Spinal cord (tissue), 10 donors: ENCODE results near the gene TYRO3. TPM values are rescaled to one million over a fixed set of nuclear protein-coding genes. Genes with fewer than 3 reads are reported as not detected.

ENCODE experiments used
- DNase-seq, 6 donors: peaks; one replicate each; pipeline versions ENCODE4 v3.0.0 to v3.0.0-alpha.2; 2013 to 2015; ENCODE audit warnings: low spot score in 6 of 6, low read depth in 4 of 6
- H3K27ac ChIP-seq: one replicate; pipeline ENCODE4 v1.5.1; 2013; ENCODE audit warnings: low read depth, low read length, control low read depth
- H3K27me3 ChIP-seq: one replicate; pipeline ENCODE4 v1.6.1; 2013; ENCODE audit warnings: low read length; ENCODE audit not compliant: control insufficient read depth, insufficient read depth
- H3K36me3 ChIP-seq: one replicate; pipeline ENCODE4 v1.6.1; 2013; ENCODE audit warnings: low read length; ENCODE audit not compliant: control insufficient read depth, insufficient read depth
- H3K4me1 ChIP-seq: one replicate; pipeline ENCODE4 v1.6.1; 2013; ENCODE audit warnings: low read length; ENCODE audit not compliant: control insufficient read depth, insufficient read depth
- H3K4me3 ChIP-seq: one replicate; pipeline ENCODE4 v1.5.1; 2013; ENCODE audit warnings: low read depth, low read length, control low read depth
- H3K9me3 ChIP-seq: one replicate; pipeline ENCODE4 v1.6.1; 2013; ENCODE audit warnings: low read length; ENCODE audit not compliant: control insufficient read depth, insufficient read depth
- WGBS: methylation state at CpG from one replicate; pipeline ENCODE4 v1.1.5; 2013; ENCODE audit warnings: missing lambda C conversion rate; ENCODE audit not compliant: insufficient coverage; 5-methylcytosine and 5-hydroxymethylcytosine counted together
- polyA plus RNA-seq, 2 donors: library from polyadenylated mRNA; unstranded; fragments of 120-200 nt; gene quantifications; one replicate each; pipeline ENCODE4 v1.2.1, GENCODE V29; 2013; ENCODE audit not compliant: insufficient read length in 2 of 2
- total RNA-seq, 2 donors: library from RNA; depleted of rRNA in 1 of 2; stranded (reverse); fragments of 120-200 nt in 1 of 2; fragments of >200 nt in 1 of 2; gene quantifications; one replicate each; pipeline versions ENCODE4 v1.2.3 to v1.2.4, GENCODE V29; 2013 to 2014
- donor health status: healthy.

Gene TYRO3
- total and polyA plus RNA-seq, 4 donors = 28.7 to 79.6 (median 52.6) TPM

GRCh38 chr15:41550066-41550775 is 8.8 kb upstream of the TYRO3 start:
- Histone ChIP-seq H3K27me3 (no peaks in the 10 kb centered on the region), H3K27ac (no peak overlapping the region), H3K36me3 (no peaks in the 10 kb centered on the region), H3K4me1 (no peaks in the 10 kb centered on the region), H3K4me3 (no peak overlapping the region), H3K9me3 (no peaks in the 10 kb centered on the region)
- no peak for DNase-seq
- 100% methylated on average over 3 of the region's 9 CpGs for WGBS

GRCh38 chr15:41553731-41554130 is 5.3 kb upstream of the TYRO3 start:
- Histone ChIP-seq H3K27ac (no peak overlapping the region), H3K36me3 (no peaks in the 10 kb centered on the region), H3K4me3 (no peak overlapping the region), H3K9me3 (no peaks in the 10 kb centered on the region), H3K27me3 (no peaks in the 10 kb centered on the region), H3K4me1 (peaks cover 12% of the 10 kb centered on the region)
- DNase-seq = no peak
- no CpG with 5 or more reads among the region's 1 CpG for WGBS

GRCh38 chr15:41554343-41554742 is 4.7 kb upstream of the TYRO3 start:
- H3K27ac ChIP-seq = no peak overlapping the region
- H3K36me3 ChIP-seq = no peaks in the 10 kb centered on the region
- WGBS = 95% methylated on average over 4 of the region's 5 CpGs
- H3K4me1 ChIP-seq = peaks cover 12% of the 10 kb centered on the region
- H3K4me3 ChIP-seq = no peak overlapping the region
- H3K27me3 ChIP-seq = no peaks in the 10 kb centered on the region
- no peak for DNase-seq
- no peaks in the 10 kb centered on the region for H3K9me3 ChIP-seq

- no peaks in the 10 kb centered on the region for H3K36me3 ChIP-seq
- H3K27ac ChIP-seq = no peak overlapping the region
- peaks cover 18% of the 10 kb centered on the region for H3K4me1 ChIP-seq
- no peaks in the 10 kb centered on the region for H3K9me3 ChIP-seq
- H3K4me3 ChIP-seq = no peak overlapping the region
- WGBS = 76% methylated on average over 2 of the region's 3 CpGs
- no peaks in the 10 kb centered on the region for H3K27me3 ChIP-seq
- DNase-seq = no peak
Observed at GRCh38 chr15:41554915-41555314, 4.1 kb upstream of the TYRO3 start.

GRCh38 chr15:41556677-41557076 is 2.3 kb upstream of the TYRO3 start:
- H3K4me1 ChIP-seq = peaks cover 35% of the 10 kb centered on the region
- H3K9me3 ChIP-seq = no peaks in the 10 kb centered on the region
- H3K27ac ChIP-seq = no peak overlapping the region
- peaks cover 7% of the 10 kb centered on the region for H3K36me3 ChIP-seq
- H3K27me3 ChIP-seq = no peaks in the 10 kb centered on the region
- DNase-seq = no peak
- no peak overlapping the region for H3K4me3 ChIP-seq
- 90% methylated on average over 5 of the region's 5 CpGs for WGBS

GRCh38 chr15:41557673-41558399 is 1.2 kb upstream of the TYRO3 start:
- H3K4me1 ChIP-seq = peaks cover 47% of the 10 kb centered on the region
- H3K4me3 ChIP-seq = peak overlapping the region; percentile 38
- no peaks in the 10 kb centered on the region for H3K9me3 ChIP-seq
- WGBS = 4% methylated on average over 6 of the region's 7 CpGs
- H3K27ac ChIP-seq = peak overlapping the region; percentile 58
- peak in 3 of 6 donors; percentile 43 to 92 (median 87) for DNase-seq
- no peaks in the 10 kb centered on the region for H3K27me3 ChIP-seq
- H3K36me3 ChIP-seq = peaks cover 12% of the 10 kb centered on the region

GRCh38 chr15:41559239-41559782 is 299 bp downstream of the TYRO3 start:
- peak overlapping the region; percentile 25 for H3K27ac ChIP-seq
- peaks cover 60% of the 10 kb centered on the region for H3K4me1 ChIP-seq
- peak overlapping the region; percentile 62 for H3K4me3 ChIP-seq
- H3K27me3 ChIP-seq = no peaks in the 10 kb centered on the region
- H3K36me3 ChIP-seq = peaks cover 27% of the 10 kb centered on the region
- no peaks in the 10 kb centered on the region for H3K9me3 ChIP-seq
- WGBS = 0% methylated on average over 55 of the region's 60 CpGs
- peak in 1 of 6 donors; percentile 25 for DNase-seq

GRCh38 chr15:41560572-41560874 is 1.5 kb downstream of the TYRO3 start:
- no CpG with 5 or more reads among the region's 2 CpGs for WGBS
- Histone ChIP-seq H3K36me3 (peaks cover 38% of the 10 kb centered on the region), H3K4me3 (no peak overlapping the region), H3K27ac (no peak overlapping the region), H3K9me3 (no peaks in the 10 kb centered on the region), H3K4me1 (peaks cover 68% of the 10 kb centered on the region), H3K27me3 (no peaks in the 10 kb centered on the region)
- DNase-seq = peak in 1 of 6 donors; percentile 57

- no peaks in the 10 kb centered on the region for H3K27me3 ChIP-seq
- peaks cover 44% of the 10 kb centered on the region for H3K36me3 ChIP-seq
- 81% methylated on average over 15 of the region's 16 CpGs for WGBS
- DNase-seq = no peak
- no peak overlapping the region for H3K4me3 ChIP-seq
- peak overlapping the region; percentile 65 for H3K27ac ChIP-seq
- H3K4me1 ChIP-seq = peaks cover 69% of the 10 kb centered on the region
- no peaks in the 10 kb centered on the region for H3K9me3 ChIP-seq
Observed at GRCh38 chr15:41561104-41561776, 2.2 kb downstream of the TYRO3 start.
